Mesenchymal stem cell (in vitro differentiated cells and primary cell): Measurements from ENCODE around the gene OTX1.

Experiments
- DNase-seq: peaks from one replicate; pipeline ENCODE4 v3.0.0-alpha.2; 2013
- H2AFZ ChIP-seq: one replicate; pipeline ENCODE4 v1.6.1; 2013; ENCODE audit warnings: low read depth, mild to moderate bottlenecking, control low read depth, inconsistent platforms, low read length, moderate library complexity
- H2AK5ac ChIP-seq: 2 replicates; pipeline ENCODE4 v1.6.1; 2013; ENCODE audit warnings: low read length, moderate library complexity, mild to moderate bottlenecking, inconsistent platforms; ENCODE audit not compliant: severe bottlenecking
- H2BK120ac ChIP-seq: one replicate; pipeline ENCODE4 v1.6.1; 2013; ENCODE audit warnings: low read depth, mild to moderate bottlenecking, inconsistent platforms, low read length, moderate library complexity
- H2BK12ac ChIP-seq, 2 experiments: one replicate each; pipeline ENCODE4 v1.6.1; 2013; ENCODE audit warnings: inconsistent platforms in 2 of 2, low read length in 2 of 2, mild to moderate bottlenecking in 2 of 2, moderate library complexity in 2 of 2, control low read depth in 1 of 2
- H2BK15ac ChIP-seq: one replicate; pipeline ENCODE4 v1.6.1; 2013; ENCODE audit warnings: mild to moderate bottlenecking, low read depth, inconsistent platforms; ENCODE audit not compliant: poor library complexity, severe bottlenecking
- H2BK5ac ChIP-seq: 2 replicates; pipeline ENCODE4 v1.6.1; 2013; ENCODE audit warnings: low read depth, mild to moderate bottlenecking, low read length, control low read depth, inconsistent platforms; ENCODE audit not compliant: poor library complexity, severe bottlenecking
- H3K14ac ChIP-seq, 2 experiments: one replicate each; pipeline ENCODE4 v1.6.1; 2013; ENCODE audit warnings: inconsistent platforms in 2 of 2, low read length in 2 of 2, control low read depth in 1 of 2, mild to moderate bottlenecking in 1 of 2, moderate library complexity in 1 of 2
- H3K18ac ChIP-seq, 2 experiments: one replicate each; pipeline ENCODE4 v1.6.1; 2013; ENCODE audit warnings: inconsistent platforms in 2 of 2, low read length in 2 of 2, control low read depth in 1 of 2, low read depth in 1 of 2, mild to moderate bottlenecking in 1 of 2
- H3K23ac ChIP-seq, 2 experiments: one replicate each; pipeline ENCODE4 v1.6.1; 2013; ENCODE audit warnings: inconsistent platforms in 2 of 2, low read length in 2 of 2, mild to moderate bottlenecking in 2 of 2, moderate library complexity in 2 of 2, control low read depth in 1 of 2
- H3K27ac ChIP-seq: 2 replicates; pipeline ENCODE4 v1.5.1; 2013; ENCODE audit warnings: mild to moderate bottlenecking, moderate library complexity, low read length, control low read depth, inconsistent platforms; ENCODE audit not compliant: poor library complexity, severe bottlenecking
- H3K27me3 ChIP-seq, 2 experiments: 2 replicates each; pipeline versions ENCODE4 v1.6.1 to v1.7.0; 2013; ENCODE audit warnings: low read length in 2 of 2, mild to moderate bottlenecking in 2 of 2, moderate library complexity in 2 of 2, control low read depth in 1 of 2, inconsistent platforms in 1 of 2; ENCODE audit not compliant: control insufficient read depth in 1 of 2, insufficient read depth in 1 of 2
- H3K36me3 ChIP-seq, 2 experiments: 2 replicates each; pipeline versions ENCODE4 v1.6.1 to v1.7.0; 2013; ENCODE audit warnings: low read length in 2 of 2, control low read depth in 1 of 2, inconsistent platforms in 1 of 2, low read depth in 1 of 2, mild to moderate bottlenecking in 1 of 2; ENCODE audit not compliant: insufficient read depth in 2 of 2, control insufficient read depth in 1 of 2
- H3K4ac ChIP-seq, 2 experiments: one replicate each; pipeline ENCODE4 v1.6.1; 2013; ENCODE audit warnings: inconsistent platforms in 2 of 2, low read length in 2 of 2, mild to moderate bottlenecking in 2 of 2, moderate library complexity in 2 of 2, control low read depth in 1 of 2, low read depth in 1 of 2
- H3K4me1 ChIP-seq: 2 replicates; pipeline ENCODE4 v1.6.1; 2013; ENCODE audit warnings: low read depth, low read length, control low read depth; ENCODE audit not compliant: control insufficient read depth, insufficient read depth
- H3K4me2 ChIP-seq: 2 replicates; pipeline ENCODE4 v1.6.1; 2013; ENCODE audit warnings: low read length, mild to moderate bottlenecking, inconsistent platforms; ENCODE audit not compliant: poor library complexity, severe bottlenecking
- H3K4me3 ChIP-seq, 2 experiments: 2 replicates each; pipeline versions ENCODE4 v1.5.1 to v1.7.0; 2013; ENCODE audit warnings: low read length in 2 of 2, mild to moderate bottlenecking in 2 of 2, control low read depth in 1 of 2, low read depth in 1 of 2; ENCODE audit not compliant: insufficient read depth in 1 of 2
- H3K79me1 ChIP-seq: replicated peaks from 2 replicates; pipeline ENCODE4 v1.6.1; 2013; ENCODE audit warnings: mild to moderate bottlenecking, control low read depth, low read length, inconsistent platforms; ENCODE audit not compliant: poor library complexity, severe bottlenecking
- H3K9ac ChIP-seq: 2 replicates; pipeline ENCODE4 v1.7.0; 2013; ENCODE audit warnings: mild to moderate bottlenecking, low read length, moderate library complexity
- H3K9me3 ChIP-seq: 2 replicates; pipeline ENCODE4 v1.7.0; 2013; ENCODE audit warnings: mild to moderate bottlenecking, low read length; ENCODE audit not compliant: control insufficient read depth
- H4K8ac ChIP-seq: one replicate; pipeline ENCODE4 v1.6.1; 2013; ENCODE audit warnings: inconsistent platforms, mild to moderate bottlenecking, low read length, moderate library complexity
- H4K91ac ChIP-seq: one replicate; pipeline ENCODE4 v1.6.1; 2013; ENCODE audit warnings: mild to moderate bottlenecking, low read length, inconsistent platforms
- WGBS: methylation state at CpG from one replicate; pipeline ENCODE4 v1.1.7; 2013; ENCODE audit warnings: mixed read lengths; 5-methylcytosine and 5-hydroxymethylcytosine counted together

The OTX1 gene

GRCh38 chr2:63048367-63049171 is 2.1 kb upstream of the OTX1 start:
- peak overlapping the region; percentile 23 for H3K4me2 ChIP-seq

DNA sequence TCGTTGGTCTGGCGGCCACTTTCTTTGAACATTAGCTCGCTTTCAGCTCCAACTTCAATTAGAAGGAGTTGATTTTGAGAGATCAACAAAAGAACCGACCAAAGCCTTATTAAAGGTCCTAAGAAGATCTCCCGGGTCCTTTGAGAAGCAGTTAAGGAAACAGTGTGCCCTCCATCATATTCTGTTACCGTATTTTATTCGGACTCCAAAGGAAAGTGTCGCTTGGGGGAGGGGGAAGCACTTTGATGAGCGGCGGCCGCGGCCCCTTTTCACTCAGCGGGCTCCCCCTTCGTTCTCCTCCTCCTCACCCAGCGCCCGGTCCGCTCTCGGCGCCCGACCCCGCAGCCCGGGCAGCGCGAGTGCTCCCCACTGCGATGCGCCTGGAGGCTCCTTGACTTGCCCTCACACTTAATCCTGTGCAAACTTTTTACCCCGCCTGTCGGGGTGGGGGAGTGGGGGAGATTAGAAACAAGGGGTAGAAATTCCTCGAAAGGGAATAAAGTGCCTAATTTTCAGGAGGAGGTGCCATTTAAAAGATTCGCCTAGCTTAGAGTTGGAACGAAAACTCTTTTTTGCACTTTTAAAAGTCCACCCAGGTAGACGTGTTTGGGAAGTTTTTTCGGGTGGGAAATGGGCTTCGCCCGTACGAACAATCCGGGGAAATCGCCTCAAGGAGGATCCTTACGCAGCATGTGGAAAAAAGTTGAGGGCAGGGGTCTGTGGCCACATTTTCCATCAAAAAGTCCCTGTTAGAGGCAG is 1.2 kb upstream of the OTX1 start:
- no peak overlapping the region for H2BK12ac ChIP-seq
- DNase-seq, result peak; percentile 21
- H2AFZ ChIP-seq, result no peak overlapping the region
- no peak overlapping the region for H2BK15ac ChIP-seq
- no peak overlapping the region for H2AK5ac ChIP-seq
- peak overlapping the region in 1 of 2 experiments; percentile 74 for H3K4me3 ChIP-seq
- peak overlapping the region; percentile 73 for H3K4me2 ChIP-seq
- no peak overlapping the region for H4K91ac ChIP-seq
- H3K27me3 ChIP-seq, result peaks cover 70 to 76% of the 10 kb centered on the region in 2 experiments
- 1% methylated on average over 25 of the region's 39 CpGs for WGBS
- no peak overlapping the region for H3K23ac ChIP-seq
- H3K14ac ChIP-seq, result no peak overlapping the region
- no peak overlapping the region for H2BK5ac ChIP-seq
- H3K79me1 ChIP-seq, result no peaks in the 10 kb centered on the region
- H3K4ac ChIP-seq, result no peak overlapping the region
- H3K9ac ChIP-seq, result peak overlapping the region; percentile 18
- no peak overlapping the region for H3K27ac ChIP-seq
- H3K18ac ChIP-seq, result no peak overlapping the region
- peaks cover 36% of the 10 kb centered on the region for H3K4me1 ChIP-seq
- peaks cover 13 to 31% of the 10 kb centered on the region in 2 experiments for H3K36me3 ChIP-seq
- H2BK120ac ChIP-seq, result no peak overlapping the region
- H4K8ac ChIP-seq, result no peak overlapping the region
- no peaks in the 10 kb centered on the region for H3K9me3 ChIP-seq

More at GRCh38 chr2:63048367-63049171, 2.1 kb upstream of the OTX1 start:
- H2BK12ac ChIP-seq, result no peak overlapping the region
- H3K4me3 ChIP-seq, result peak overlapping the region in 1 of 2 experiments; percentile 3
- WGBS, result 1% methylated on average over 54 of the region's 61 CpGs
- no peak overlapping the region for H3K18ac ChIP-seq
- H3K9ac ChIP-seq, result no peak overlapping the region
- H3K27me3 ChIP-seq, result peaks cover 61 to 68% of the 10 kb centered on the region in 2 experiments
- H3K36me3 ChIP-seq, result peaks cover 13 to 36% of the 10 kb centered on the region in 2 experiments
- H3K9me3 ChIP-seq, result no peaks in the 10 kb centered on the region
- H2BK5ac ChIP-seq, result no peak overlapping the region
- H4K8ac ChIP-seq, result no peak overlapping the region
- no peak overlapping the region for H2AFZ ChIP-seq
- H3K4ac ChIP-seq, result no peak overlapping the region
- DNase-seq, result peak; percentile 47
- H3K4me1 ChIP-seq, result peaks cover 31% of the 10 kb centered on the region
- H3K79me1 ChIP-seq, result no peaks in the 10 kb centered on the region
- H2BK15ac ChIP-seq, result no peak overlapping the region
- no peak overlapping the region for H3K27ac ChIP-seq
- no peak overlapping the region for H3K14ac ChIP-seq
- no peak overlapping the region for H2BK120ac ChIP-seq
- peak overlapping the region; percentile 77 for H4K91ac ChIP-seq
- peak overlapping the region in 1 of 2 experiments; percentile 60 for H3K23ac ChIP-seq
- H2AK5ac ChIP-seq, result no peak overlapping the region

- no peak overlapping the region for H3K14ac ChIP-seq
- peak; percentile 21 for DNase-seq
- no peak overlapping the region for H2AK5ac ChIP-seq
- H3K4me2 ChIP-seq, result peak overlapping the region; percentile 73
- no peak overlapping the region for H4K8ac ChIP-seq
- H3K23ac ChIP-seq, result no peak overlapping the region
- peaks cover 36% of the 10 kb centered on the region for H3K4me1 ChIP-seq
- peak overlapping the region; percentile 18 for H3K9ac ChIP-seq
- H3K4me3 ChIP-seq, result peak overlapping the region; percentile 18 to 74
- H2BK12ac ChIP-seq, result no peak overlapping the region
- H3K4ac ChIP-seq, result no peak overlapping the region
- H2BK120ac ChIP-seq, result no peak overlapping the region
- H3K27ac ChIP-seq, result no peak overlapping the region
- WGBS, result under 1% methylated on average over 11 of the region's 31 CpGs
- H3K79me1 ChIP-seq, result no peaks in the 10 kb centered on the region
- no peak overlapping the region for H3K18ac ChIP-seq
- H2AFZ ChIP-seq, result no peak overlapping the region
- H3K9me3 ChIP-seq, result no peaks in the 10 kb centered on the region
- H3K27me3 ChIP-seq, result peaks cover 75 to 82% of the 10 kb centered on the region in 2 experiments
- no peak overlapping the region for H4K91ac ChIP-seq
- no peak overlapping the region for H2BK15ac ChIP-seq
- no peak overlapping the region for H2BK5ac ChIP-seq
- H3K36me3 ChIP-seq, result peaks cover 11 to 25% of the 10 kb centered on the region in 2 experiments
Observed at GRCh38 chr2:63049970-63050333, 678 bp upstream of the OTX1 start.
